C1 segment of cervical spinal cord (tissue), 14 donors: ENCODE data around the gene PDLIM4.
A peak's percentile ranks its signal among the peaks of the same experiment; 100 is the strongest.

Source experiments
- DNase-seq, 14 donors: peaks; one replicate each; lab custom pipeline; 2025; lab: John Stamatoyannopoulos, UW

The PDLIM4 gene

GRCh38 chr5:132281856-132282614 lies 24.5 kb downstream of the PDLIM4 start:
- no peak for DNase-seq

GRCh38 chr5:132283423-132284043 lies 26.0 kb downstream of the PDLIM4 start:
- DNase-seq = no peak

- no peak for DNase-seq
These were observed 31.6 kb downstream of the PDLIM4 start for GRCh38 chr5:132289097-132289496.

GRCh38 chr5:132291026-132291425 lies 33.5 kb downstream of the PDLIM4 start:
- DNase-seq = no peak

- peak in 13 of 14 donors; percentile 42 to 94 (median 84) for DNase-seq
These were observed 35.8 kb downstream of the PDLIM4 start for GRCh38 chr5:132293066-132293991.

- peak; percentile 43 to 95 (median 84) for DNase-seq
These were observed 36.7 kb downstream of the PDLIM4 start, which contains the start of gene SLC22A4 for GRCh38 chr5:132293992-132294727. SLC22A4 (plus strand) TSS chr5:132294394; CDS start chr5:132294617, 223 bp downstream.

GRCh38 chr5:132294728-132295504 lies 37.4 kb downstream of the PDLIM4 start:
- peak in 4 of 14 donors; percentile 11 to 74 (median 46) for DNase-seq

- DNase-seq = peak in 1 of 14 donors; percentile 27
These were observed 38.3 kb downstream of the PDLIM4 start for GRCh38 chr5:132295505-132296411.

GRCh38 chr5:132296412-132297016 lies 39.0 kb downstream of the PDLIM4 start:
- DNase-seq = peak in 1 of 14 donors; percentile 41

GRCh38 chr5:132297211-132297940 lies 39.9 kb downstream of the PDLIM4 start:
- no peak for DNase-seq

- no peak for DNase-seq
These were observed 41.1 kb downstream of the PDLIM4 start for GRCh38 chr5:132298298-132299212.

- DNase-seq = no peak
These were observed 42.4 kb downstream of the PDLIM4 start for GRCh38 chr5:132299917-132300316.

- no peak for DNase-seq
These were observed 43.3 kb downstream of the PDLIM4 start for GRCh38 chr5:132300577-132301343.

- DNase-seq = no peak
These were observed 44.1 kb downstream of the PDLIM4 start for GRCh38 chr5:132301344-132302271.

- no peak for DNase-seq
These were observed 44.9 kb downstream of the PDLIM4 start for GRCh38 chr5:132302413-132302812.
